HCT116 (cell line): Measurements from ENCODE around the gene TMEM258. TPM values are rescaled to one million over a fixed set of nuclear protein-coding genes. Genes with fewer than 3 reads are reported as not detected.

Experiments
- ATAC-seq: fragments of 200-7000 bp; cut with Tn5 transposase; 2 replicates; pipeline ENCODE4 v1.9.1; 2020; ENCODE audit warnings: mild to moderate bottlenecking, moderate library complexity
- BruUV-seq: library from RNA; stranded (reverse); fragments of 400-500 nt; replicated peaks from 2 replicates; lab custom pipeline; 2021; lab: Mats Ljungman, UMichigan
- CTCF ChIA-PET: fragments of 300-600 bp; sonication (Branson Sonifier 250); formaldehyde crosslinking; loops from one replicate; lab custom pipeline; 2021; ENCODE audit warnings: antibody characterized with exemption; lab: Charles Lee
- POLR2A ChIA-PET: fragments of 300-600, 350-600 bp; sonication (Branson Sonifier 250); formaldehyde crosslinking; loops from one replicate; lab custom pipeline; 2021; ENCODE audit warnings: antibody characterized with exemption; lab: Charles Lee
- RAD21 ChIA-PET, 2 experiments: fragments of 300-600 bp; sonication (Branson Sonifier 250); formaldehyde crosslinking; loops; one replicate each; lab custom pipeline; 2023; ENCODE audit warnings: low total read pairs in 2 of 2; ENCODE audit not compliant: uncharacterized antibody in 2 of 2, unreplicated experiment in 2 of 2, low non-redundant PET in 1 of 2; lab: Charles Lee
- DNase-seq: peaks from one replicate; pipeline ENCODE4 v3.0.0-alpha.2; 2010; ENCODE audit warnings: low read depth, low spot score
- H2AFZ ChIP-seq: fragments of 200-600 bp; shearing (Covaris generic), sonication (generic); 2 replicates; pipeline ENCODE4 v1.6.1; 2017; ENCODE audit warnings: low read depth, mixed run types, mixed read lengths, antibody characterized with exemption, low read length; ENCODE audit not compliant: poor library complexity, severe bottlenecking
- H3K27ac ChIP-seq: 2 replicates; pipeline ENCODE4 v1.5.1; 2012; ENCODE audit warnings: low read depth, low read length
- H3K27me3 ChIP-seq: fragments of 200-600 bp; sonication (generic); 2 replicates; pipeline ENCODE4 v1.6.1; 2016; ENCODE audit warnings: mixed run types, low read length, mixed read lengths; ENCODE audit not compliant: insufficient read depth
- H3K36me3 ChIP-seq, 2 experiments: fragments of 200-500 bp in 1 of 2; fragments of 200-600 bp in 1 of 2; sonication (Bioruptor generic) in 1 of 2; sonication (generic) in 1 of 2; 2 replicates each; pipeline versions ENCODE4 v1.5.1 to v1.6.1; 2014 to 2016; ENCODE audit warnings: low read length in 2 of 2, inconsistent platforms in 1 of 2, mixed read lengths in 1 of 2, mixed run types in 1 of 2; ENCODE audit not compliant: insufficient read depth in 2 of 2, control insufficient read depth in 1 of 2
- H3K4me1 ChIP-seq, 2 experiments: fragments of 200-600 bp in 1 of 2; sonication (generic) in 1 of 2; 2 replicates each; pipeline versions ENCODE4 v1.5.1 to v1.6.1; 2012 to 2017; ENCODE audit warnings: low read length in 2 of 2, inconsistent platforms in 1 of 2, mild to moderate bottlenecking in 1 of 2, mixed read lengths in 1 of 2, mixed run types in 1 of 2, moderate library complexity in 1 of 2; ENCODE audit not compliant: insufficient read depth in 2 of 2, control insufficient read depth in 1 of 2
- H3K4me2 ChIP-seq: fragments of 200-600 bp; sonication (generic); 2 replicates; pipeline ENCODE4 v1.6.1; 2017; ENCODE audit warnings: mixed run types, low read length, mixed read lengths
- H3K4me3 ChIP-seq, 2 experiments: fragments of 200-600 bp in 1 of 2; sonication (generic) in 1 of 2; replicated peaks in 1 of 2; 2 replicates each; pipeline ENCODE4 v1.5.1; 2011 to 2016; ENCODE audit warnings: low read length in 2 of 2, control low read depth in 1 of 2, low read depth in 1 of 2, mild to moderate bottlenecking in 1 of 2, mixed read lengths in 1 of 2, mixed run types in 1 of 2
- H3K79me2 ChIP-seq: fragments of 200-600 bp; sonication (generic); 2 replicates; pipeline ENCODE4 v1.6.1; 2017; ENCODE audit warnings: mild to moderate bottlenecking, mixed run types, low read length, moderate library complexity, mixed read lengths; ENCODE audit not compliant: insufficient read depth
- H3K9ac ChIP-seq: fragments of 200-600 bp; sonication (generic); 2 replicates; pipeline ENCODE4 v1.6.1; 2016; ENCODE audit warnings: low read length, mixed read lengths
- H3K9me2 ChIP-seq: fragments of 200-600 bp; sonication (generic), shearing (Covaris generic); 2 replicates; pipeline ENCODE4 v1.6.1; 2017; ENCODE audit warnings: mixed run types, mild to moderate bottlenecking, moderate library complexity; ENCODE audit not compliant: insufficient read depth
- H3K9me3 ChIP-seq, 2 experiments: fragments of 200-500 bp in 1 of 2; fragments of 200-600 bp in 1 of 2; sonication (Bioruptor generic) in 1 of 2; sonication (generic) in 1 of 2; 2 replicates each; pipeline ENCODE4 v1.6.1; 2014 to 2017; ENCODE audit warnings: low read length in 2 of 2, mixed read lengths in 2 of 2, inconsistent platforms in 1 of 2, low read depth in 1 of 2, mild to moderate bottlenecking in 1 of 2, mixed run types in 1 of 2, moderate library complexity in 1 of 2; ENCODE audit not compliant: control insufficient read depth in 1 of 2, insufficient read depth in 1 of 2
- H4K20me1 ChIP-seq: fragments of 200-600 bp; sonication (generic), shearing (Covaris generic); 2 replicates; pipeline ENCODE4 v1.6.1; 2017; ENCODE audit warnings: mixed run types, mild to moderate bottlenecking, moderate library complexity; ENCODE audit not compliant: insufficient read depth
- CBX3 ChIP-seq: IDR thresholded peaks from 2 replicates; pipeline ENCODE4 v1.6.1; 2012; ENCODE audit warnings: low read depth
- CEBPB ChIP-seq: IDR thresholded peaks from 2 replicates; pipeline ENCODE4 v1.6.1; 2012; ENCODE audit warnings: low read depth
- EGR1 ChIP-seq: IDR thresholded peaks from 2 replicates; pipeline ENCODE4 v1.6.1; 2012; ENCODE audit warnings: low read depth
- ELF1 ChIP-seq: IDR thresholded peaks from 2 replicates; pipeline ENCODE4 v1.6.1; 2012; ENCODE audit warnings: low read depth, borderline replicate concordance
- EZH2phosphoT487 ChIP-seq: fragments of 200-600 bp; IDR thresholded peaks from 2 replicates; pipeline ENCODE4 v1.6.1; 2018; ENCODE audit warnings: antibody characterized with exemption, borderline replicate concordance
- FOSL1 ChIP-seq: IDR thresholded peaks from 2 replicates; pipeline ENCODE4 v1.6.1; 2012; ENCODE audit warnings: low read depth
- JUND ChIP-seq: IDR thresholded peaks from 2 replicates; pipeline ENCODE4 v1.6.1; 2012
- POLR2AphosphoS5 ChIP-seq: IDR thresholded peaks from 2 replicates; pipeline ENCODE4 v1.6.1; 2011; ENCODE audit warnings: mild to moderate bottlenecking, low read depth, low read length, moderate library complexity
- RAD21 ChIP-seq: IDR thresholded peaks from 2 replicates; pipeline ENCODE4 v1.6.1; 2012; ENCODE audit warnings: low read depth, mild to moderate bottlenecking
- REST ChIP-seq: IDR thresholded peaks from 2 replicates; pipeline ENCODE4 v1.6.1; 2012; ENCODE audit warnings: low read depth
- SIN3A ChIP-seq: IDR thresholded peaks from 2 replicates; pipeline ENCODE4 v1.6.1; 2012; ENCODE audit warnings: low read depth
- SRF ChIP-seq: IDR thresholded peaks from 2 replicates; pipeline ENCODE4 v1.6.1; 2012; ENCODE audit warnings: low read depth
- TCF7L2 ChIP-seq: IDR thresholded peaks from 2 replicates; pipeline ENCODE4 v1.7.0; 2011; ENCODE audit warnings: borderline replicate concordance, inconsistent platforms; ENCODE audit not compliant: insufficient read depth, insufficient read length; ENCODE audit errors: extremely low read depth
- YY1 ChIP-seq: IDR thresholded peaks from 2 replicates; pipeline ENCODE4 v1.6.1; 2011; ENCODE audit warnings: low read length, low read depth, moderate library complexity, mild to moderate bottlenecking; ENCODE audit not compliant: insufficient replicate concordance; ENCODE audit errors: extremely low read depth
- ZFX ChIP-seq: fragments of 450-650 bp; IDR thresholded peaks from 2 replicates; pipeline ENCODE4 v1.6.1; 2017
- ZNF274 ChIP-seq: fragments of 200-500 bp; sonication (Bioruptor generic); IDR thresholded peaks from 2 replicates; pipeline ENCODE4 v1.6.1; 2014; ENCODE audit warnings: mild to moderate bottlenecking, low read depth, low read length, inconsistent platforms
- intact Hi-C: fragments of 100-400 bp; cut with micrococcal nuclease; formaldehyde crosslinking; loops from 2 replicates; pipeline ENCODE4 v1.10.0; 2022
- total RNA-seq: library from RNA; stranded (reverse); gene quantifications from one replicate; pipeline ENCODE4 v1.2.1, GENCODE V29; 2021; ENCODE audit not compliant: unreplicated experiment
- TF ChIP-seq, protein P1 (sequence below): IDR thresholded peaks from 2 replicates; pipeline ENCODE4 v1.6.1; 2012
- TF ChIP-seq, protein P2 (sequence below), 3 experiments: fragments of 200-600 bp in 1 of 3; sonication (generic) in 1 of 3; IDR thresholded peaks in 2 of 3; conservative IDR thresholded peaks in 1 of 3; 2 replicates each; pipeline ENCODE4 v1.5.1; 2012 to 2017; ENCODE audit warnings: low read depth in 2 of 3, low read length in 2 of 3, antibody characterized with exemption in 1 of 3, borderline replicate concordance in 1 of 3, control low read depth in 1 of 3, mild to moderate bottlenecking in 1 of 3, mixed read lengths in 1 of 3, mixed run types in 1 of 3, moderate library complexity in 1 of 3; ENCODE audit not compliant: insufficient read depth in 1 of 3
- TF ChIP-seq, protein P3 (sequence below): IDR thresholded peaks from 2 replicates; pipeline ENCODE4 v1.6.1; 2012

The TMEM258 gene
- total RNA-seq, 1 experiment from 2014 or later = 160 TPM

GRCh38 chr11:61753672-61754071, 38.7 kb downstream of the TMEM258 start:
- intact Hi-C loops = no loop called here
- TSS peak; percentile 29 for BruUV-seq
- peak overlapping the region; percentile 63 to 87 for H3K4me3 ChIP-seq
- CTCF ChIA-PET = interaction anchor here (0.5 kb wide), 1 partner anchor 44 kb away, joined by 4 read pairs; no protein-coding TSS in a partner anchor
- ATAC-seq (no peak), DNase-seq (no peak)
- no peak overlapping the region; the same call in 1 of the 2 replicates for H3K27ac ChIP-seq
- H3K27me3 ChIP-seq = no peaks in the 10 kb centered on the region
- H3K9ac ChIP-seq = peak overlapping the region; percentile 82
- TF ChIP-seq POLR2AphosphoS5 (no peak), REST (no peak), CEBPB (no peak), FOSL1 (no peak), ZNF274 (no peak), EGR1 (no peak), YY1 (no peak), TCF7L2 (no peak), RAD21 (no peak), EZH2phosphoT487 (no peak), JUND (no peak), SIN3A (no peak), SRF (no peak), ZFX (no peak), ELF1 (no peak), CBX3 (no peak)
- TF ChIP-seq, protein P1, sequence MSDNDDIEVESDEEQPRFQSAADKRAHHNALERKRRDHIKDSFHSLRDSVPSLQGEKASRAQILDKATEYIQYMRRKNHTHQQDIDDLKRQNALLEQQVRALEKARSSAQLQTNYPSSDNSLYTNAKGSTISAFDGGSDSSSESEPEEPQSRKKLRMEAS = no peak
- TF ChIP-seq, protein P2, sequence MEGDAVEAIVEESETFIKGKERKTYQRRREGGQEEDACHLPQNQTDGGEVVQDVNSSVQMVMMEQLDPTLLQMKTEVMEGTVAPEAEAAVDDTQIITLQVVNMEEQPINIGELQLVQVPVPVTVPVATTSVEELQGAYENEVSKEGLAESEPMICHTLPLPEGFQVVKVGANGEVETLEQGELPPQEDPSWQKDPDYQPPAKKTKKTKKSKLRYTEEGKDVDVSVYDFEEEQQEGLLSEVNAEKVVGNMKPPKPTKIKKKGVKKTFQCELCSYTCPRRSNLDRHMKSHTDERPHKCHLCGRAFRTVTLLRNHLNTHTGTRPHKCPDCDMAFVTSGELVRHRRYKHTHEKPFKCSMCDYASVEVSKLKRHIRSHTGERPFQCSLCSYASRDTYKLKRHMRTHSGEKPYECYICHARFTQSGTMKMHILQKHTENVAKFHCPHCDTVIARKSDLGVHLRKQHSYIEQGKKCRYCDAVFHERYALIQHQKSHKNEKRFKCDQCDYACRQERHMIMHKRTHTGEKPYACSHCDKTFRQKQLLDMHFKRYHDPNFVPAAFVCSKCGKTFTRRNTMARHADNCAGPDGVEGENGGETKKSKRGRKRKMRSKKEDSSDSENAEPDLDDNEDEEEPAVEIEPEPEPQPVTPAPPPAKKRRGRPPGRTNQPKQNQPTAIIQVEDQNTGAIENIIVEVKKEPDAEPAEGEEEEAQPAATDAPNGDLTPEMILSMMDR (IDR thresholded peaks at IDR 0.05 in 2 of 3, conservative IDR thresholded peaks at IDR 0.05 in 1 of 3; ENCODE audit: borderline replicate concordance in 1 of 3, insufficient read depth in 1 of 3, low read depth in 2 of 3, low read length in 2 of 3) = no peak
- TF ChIP-seq, protein P3, sequence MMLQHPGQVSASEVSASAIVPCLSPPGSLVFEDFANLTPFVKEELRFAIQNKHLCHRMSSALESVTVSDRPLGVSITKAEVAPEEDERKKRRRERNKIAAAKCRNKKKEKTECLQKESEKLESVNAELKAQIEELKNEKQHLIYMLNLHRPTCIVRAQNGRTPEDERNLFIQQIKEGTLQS = no peak
- POLR2A ChIA-PET = interaction anchor here (0.7 kb wide), 1 partner anchor 38 kb away, joined by 3 read pairs; no protein-coding TSS in a partner anchor
- no peak overlapping the region for H2AFZ ChIP-seq
- no peaks in the 10 kb centered on the region for H3K36me3 ChIP-seq
- peaks cover 55% of the 10 kb centered on the region; the same call in 1 of the 2 replicates for H3K79me2 ChIP-seq
- RAD21 ChIA-PET = interaction anchor here in 1 of 2 experiments (0.6 kb wide), 1 partner anchor 310 kb away, joined by 3 read pairs; no protein-coding TSS in a partner anchor
- H3K4me2 ChIP-seq = peak overlapping the region; percentile 99
- H4K20me1 ChIP-seq = no peaks in the 10 kb centered on the region
- H3K9me3 ChIP-seq = no peaks in the 10 kb centered on the region
- no peaks in the 10 kb centered on the region for H3K9me2 ChIP-seq
- H3K4me1 ChIP-seq = peaks cover 32 to 73% of the 10 kb centered on the region in 2 experiments
